Mucosa of descending colon (tissue), 3 donors: ENCODE results near the gene BCL6B. TPM values are rescaled to one million over a fixed set of nuclear protein-coding genes. Genes with fewer than 3 reads are reported as not detected.
A peak's percentile ranks its signal among the peaks of the same experiment; 100 is the strongest.

Source experiments
- ATAC-seq: fragments of 200-7000 bp; cut with Tn5 transposase; one replicate; pipeline ENCODE4 v1.9.1; 2020; ENCODE audit warnings: mild to moderate bottlenecking, moderate library complexity
- DNase-seq, 3 donors: peaks; one replicate each; pipeline ENCODE4 v3.0.0-alpha.2; 2020
- H3K36me3 ChIP-seq: fragments of 200-600 bp; one replicate; pipeline ENCODE4 v1.8.0; 2021; ENCODE audit warnings: low read depth, mild to moderate bottlenecking
- H3K4me1 ChIP-seq: fragments of 200-600 bp; one replicate; pipeline ENCODE4 v1.8.0; 2021; ENCODE audit warnings: low read depth, mild to moderate bottlenecking
- H3K4me3 ChIP-seq: fragments of 200-600 bp; one replicate; pipeline ENCODE4 v1.8.0; 2021; ENCODE audit warnings: mild to moderate bottlenecking
- H3K9me3 ChIP-seq: fragments of 200-600 bp; one replicate; pipeline ENCODE4 v1.8.0; 2021; ENCODE audit warnings: mild to moderate bottlenecking
- intact Hi-C, 2 donors: fragments of 100-400 bp; cut with DNase I in 1 of 2; cut with micrococcal nuclease in 1 of 2; formaldehyde crosslinking; loops; one replicate each; pipeline versions ENCODE4 v1.11.0 to v1.11.1; 2022; cut with DNase I, micrococcal nuclease
- total RNA-seq, 3 donors: library from RNA; stranded (reverse); fragmentation: NEBNext Ultra II Directional in 2 of 3; extraction: Animal tissue kit (Norgen Biotek cat#: 25700) in 2 of 3; gene quantifications; one replicate each; pipeline versions ENCODE4 v1.2.1 to v1.2.4, GENCODE V29; 2021 to 2023
- TF ChIP-seq, protein P1 (sequence below): fragments of 200-600 bp; IDR thresholded peaks from one replicate; pipeline ENCODE4 v1.8.0; 2022; ENCODE audit warnings: antibody characterized with exemption, mild to moderate bottlenecking
- donor health status: DM: no; HTN: no; CAD: no; lungs with moderate emphysema.
- donor health status: DM: no; HTN: no; CAD: no.
- donor health status: DM: no; HTN: yes; CAD: no.

The BCL6B gene
- total RNA-seq, 3 donors from 2014 or later = 2.5 to 9.2 (median 2.8) TPM

DNA sequence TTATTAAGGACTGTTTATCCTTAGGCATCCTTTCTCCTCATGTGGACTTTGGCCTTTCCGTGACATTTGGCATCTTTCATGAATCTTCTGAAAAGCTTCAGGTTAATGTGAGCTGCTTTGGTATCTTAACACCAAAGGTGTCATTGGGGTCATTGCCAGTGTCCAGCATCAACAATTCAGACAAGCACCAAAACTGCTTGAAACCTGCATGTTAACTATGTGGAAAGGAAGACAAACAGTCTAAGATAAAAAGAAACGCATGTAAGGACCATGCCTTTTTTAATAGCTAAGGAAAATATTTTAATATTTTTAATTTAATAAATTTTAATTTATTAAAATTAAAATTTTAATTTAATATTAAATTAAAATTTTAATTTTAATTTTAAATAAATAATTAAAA lies 19.1 kb upstream of the BCL6B start:
- TF ChIP-seq, protein P1, sequence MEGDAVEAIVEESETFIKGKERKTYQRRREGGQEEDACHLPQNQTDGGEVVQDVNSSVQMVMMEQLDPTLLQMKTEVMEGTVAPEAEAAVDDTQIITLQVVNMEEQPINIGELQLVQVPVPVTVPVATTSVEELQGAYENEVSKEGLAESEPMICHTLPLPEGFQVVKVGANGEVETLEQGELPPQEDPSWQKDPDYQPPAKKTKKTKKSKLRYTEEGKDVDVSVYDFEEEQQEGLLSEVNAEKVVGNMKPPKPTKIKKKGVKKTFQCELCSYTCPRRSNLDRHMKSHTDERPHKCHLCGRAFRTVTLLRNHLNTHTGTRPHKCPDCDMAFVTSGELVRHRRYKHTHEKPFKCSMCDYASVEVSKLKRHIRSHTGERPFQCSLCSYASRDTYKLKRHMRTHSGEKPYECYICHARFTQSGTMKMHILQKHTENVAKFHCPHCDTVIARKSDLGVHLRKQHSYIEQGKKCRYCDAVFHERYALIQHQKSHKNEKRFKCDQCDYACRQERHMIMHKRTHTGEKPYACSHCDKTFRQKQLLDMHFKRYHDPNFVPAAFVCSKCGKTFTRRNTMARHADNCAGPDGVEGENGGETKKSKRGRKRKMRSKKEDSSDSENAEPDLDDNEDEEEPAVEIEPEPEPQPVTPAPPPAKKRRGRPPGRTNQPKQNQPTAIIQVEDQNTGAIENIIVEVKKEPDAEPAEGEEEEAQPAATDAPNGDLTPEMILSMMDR = no peak
- Histone ChIP-seq H3K4me3 (no peak overlapping the region), H3K4me1 (no peaks in the 10 kb centered on the region), H3K9me3 (no peaks in the 10 kb centered on the region), H3K36me3 (no peaks in the 10 kb centered on the region)
- ATAC-seq (no peak), DNase-seq (no peak)
- intact Hi-C loops = loop anchor here in 1 of 2 donors (5.0 kb wide), 1 partner anchor 91 kb away; no protein-coding TSS in a partner anchor

DNA sequence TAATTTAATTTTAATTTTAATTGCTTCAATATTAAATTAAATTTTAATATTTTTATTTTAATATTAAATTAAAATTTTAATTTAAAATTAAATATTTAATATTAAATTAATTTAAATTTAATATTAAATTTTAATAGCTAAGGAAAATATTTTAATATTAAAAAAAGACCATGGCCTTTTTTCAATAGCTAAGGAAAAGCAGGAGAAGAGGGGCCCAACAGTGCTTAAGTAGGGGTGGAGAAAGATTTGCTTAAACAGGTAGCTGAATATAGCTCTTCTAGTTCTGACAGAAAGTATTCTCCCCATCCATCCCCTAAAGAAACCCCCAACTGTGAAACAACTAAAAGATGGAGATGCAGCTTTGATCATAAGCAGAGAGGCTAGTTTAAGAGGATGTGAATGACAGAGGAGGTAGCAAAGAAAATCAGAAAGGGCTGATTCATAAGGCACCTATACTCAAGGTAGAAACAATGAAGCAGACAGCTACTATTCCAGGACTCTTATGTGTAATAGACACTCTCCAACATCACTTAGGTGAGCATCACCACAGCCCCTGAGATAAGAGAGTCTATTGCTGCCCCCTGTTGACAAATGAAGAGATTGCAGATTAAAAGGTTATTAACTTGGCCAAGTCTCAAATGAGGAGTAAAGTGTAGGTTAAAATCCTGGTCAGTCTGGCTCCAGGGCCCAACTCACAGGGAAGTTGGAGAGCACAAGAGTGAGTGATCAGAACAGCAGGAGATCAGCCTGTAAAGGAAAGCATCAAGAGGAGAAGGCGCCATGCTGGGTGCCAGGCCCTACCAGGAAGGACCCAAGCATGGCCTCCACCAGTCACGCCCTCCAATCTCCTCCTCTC lies 18.2 kb upstream of the BCL6B start:
- Histone ChIP-seq H3K9me3 (no peaks in the 10 kb centered on the region), H3K4me1 (no peaks in the 10 kb centered on the region), H3K36me3 (no peaks in the 10 kb centered on the region), H3K4me3 (no peak overlapping the region)
- intact Hi-C loops = loop anchor here in 1 of 2 donors (5.0 kb wide), 1 partner anchor 92 kb away; no protein-coding TSS in a partner anchor
- ATAC-seq = peak; percentile 85
- peak in 2 of 3 donors; percentile 31 to 65 for DNase-seq
- TF ChIP-seq, protein P1 = peak; percentile 38

DNA sequence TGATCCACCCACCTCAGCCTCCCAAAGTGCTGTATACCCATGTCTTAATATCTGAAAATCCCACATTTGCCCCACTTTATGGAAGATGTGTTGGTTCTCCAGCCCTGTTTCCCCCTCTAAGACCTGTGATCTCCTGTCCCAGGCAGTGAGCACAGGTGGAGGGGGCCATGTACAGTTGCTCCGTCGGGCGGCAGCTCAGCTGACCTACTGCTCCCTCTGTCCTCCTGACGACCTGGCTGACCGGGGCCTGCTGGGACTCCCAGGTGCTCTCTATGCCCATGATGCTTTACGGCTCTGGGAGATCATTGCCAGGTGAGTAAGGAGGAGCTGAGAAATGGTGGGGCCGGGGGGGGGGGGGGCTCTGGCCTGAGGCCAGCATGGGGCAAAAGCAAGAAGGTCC lies 17.1 kb upstream of the BCL6B start:
- DNase-seq (no peak), ATAC-seq (no peak)
- no peak overlapping the region for H3K4me3 ChIP-seq
- H3K36me3 ChIP-seq = no peaks in the 10 kb centered on the region
- intact Hi-C loops = no loop called here
- TF ChIP-seq, protein P1 = no peak
- peaks cover 5% of the 10 kb centered on the region for H3K4me1 ChIP-seq
- no peaks in the 10 kb centered on the region for H3K9me3 ChIP-seq

DNA sequence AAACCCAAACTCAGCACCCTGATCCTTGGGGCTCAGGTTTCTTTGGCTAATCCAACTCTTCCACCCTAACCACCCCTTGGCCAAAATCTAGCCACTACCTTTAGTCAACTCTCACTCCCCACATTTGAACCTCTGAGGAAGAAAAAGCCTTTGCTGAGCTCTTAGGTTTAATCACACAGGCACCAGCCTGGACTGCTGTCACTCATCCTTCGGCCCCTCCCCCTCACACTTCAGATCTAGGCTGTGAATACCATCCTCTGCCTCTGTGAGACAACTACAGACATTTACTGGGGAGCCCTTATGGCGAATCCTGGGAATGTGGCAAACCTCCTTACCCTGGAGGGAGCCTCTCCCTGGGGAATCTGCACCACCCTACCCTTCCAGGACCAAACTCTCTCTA lies 15.7 kb upstream of the BCL6B start:
- ATAC-seq (no peak), DNase-seq (no peak)
- Histone ChIP-seq H3K36me3 (no peaks in the 10 kb centered on the region), H3K4me3 (no peak overlapping the region), H3K4me1 (peaks cover 14% of the 10 kb centered on the region), H3K9me3 (no peaks in the 10 kb centered on the region)
- intact Hi-C loops = no loop called here
- TF ChIP-seq, protein P1 = no peak

DNA sequence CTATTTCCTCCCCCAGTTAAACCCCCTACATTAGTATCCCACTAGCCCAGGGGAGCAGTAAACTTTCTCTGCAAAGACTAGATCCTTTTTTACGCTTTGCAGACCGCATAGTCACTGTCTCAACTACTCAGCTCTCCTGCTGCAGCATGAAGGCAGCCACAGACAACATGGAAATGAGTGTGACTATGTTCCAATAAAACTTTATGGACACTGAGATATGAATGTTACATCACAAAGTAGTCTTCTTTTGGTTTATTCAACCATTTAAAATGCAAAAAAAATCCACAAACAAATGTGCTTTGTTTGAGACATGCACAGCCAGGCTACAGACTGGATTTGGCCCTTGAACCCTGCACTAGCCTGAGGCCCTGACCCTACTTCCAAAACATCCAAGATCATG lies 12.3 kb upstream of the BCL6B start:
- peaks cover 24% of the 10 kb centered on the region for H3K4me1 ChIP-seq
- no peak for ATAC-seq
- H3K36me3 ChIP-seq = peaks cover 5% of the 10 kb centered on the region
- no peaks in the 10 kb centered on the region for H3K9me3 ChIP-seq
- DNase-seq = no peak
- TF ChIP-seq, protein P1 = no peak
- intact Hi-C loops = no loop called here
- H3K4me3 ChIP-seq = no peak overlapping the region
